Measurements from ENCODE around the gene APBA1.

DNA sequence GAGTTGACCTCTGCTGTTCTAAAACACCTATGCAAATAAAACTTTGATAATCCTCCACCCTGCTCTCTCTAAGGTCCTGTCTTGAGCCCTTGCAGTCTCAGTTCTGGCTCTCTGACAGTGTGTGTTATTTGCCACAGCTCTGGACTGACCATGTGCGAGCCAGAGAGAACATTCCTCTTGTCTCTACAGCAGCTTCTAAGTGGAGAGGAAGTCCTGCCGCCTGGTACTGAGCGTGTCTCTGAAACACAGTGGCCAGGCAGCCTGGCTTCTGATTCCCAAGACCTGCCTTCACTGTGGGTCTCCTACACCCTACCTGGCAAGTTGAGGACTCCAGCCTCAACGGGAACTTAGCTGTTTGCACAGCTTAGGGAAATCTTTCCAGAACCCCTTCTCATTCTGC lies 285.5 kb downstream of the APBA1 start:
- TF ChIP-seq TAF1 (IDR thresholded peaks at IDR 0.05; ENCODE audit: low read depth, low read length) (no peak), SPI1 (IDR thresholded peaks at IDR 0.05; ENCODE audit: low read depth, low read length) (no peak), POLR2AphosphoS5 (IDR thresholded peaks at IDR 0.05; ENCODE audit: low read depth, low read length) (no peak), POLR2A (IDR thresholded peaks at IDR 0.05; ENCODE audit: low read depth, low read length) (no peak)
